Glutamatergic neuron (in vitro differentiated cells): Measurements from ENCODE around the gene CNTRL. TPM values are rescaled to one million over a fixed set of nuclear protein-coding genes. Genes with fewer than 3 reads are reported as not detected.
"Not testable (repeated sequence)": the region's sequence is repeated elsewhere in the genome, so short reads cannot be mapped to it uniquely, and the experiment has no call there.

Experiments
- DNase-seq: peaks from one replicate; pipeline ENCODE4 v3.0.0; 2022
- H3K27ac Mint-ChIP-seq: one replicate; pipeline ENCODE4 v1.8.0; 2020; ENCODE audit warnings: mild to moderate bottlenecking, mixed read lengths, inconsistent platforms; ENCODE audit not compliant: unreplicated experiment
- H3K27me3 Mint-ChIP-seq: one replicate; pipeline ENCODE4 v1.8.0; 2020; ENCODE audit warnings: mild to moderate bottlenecking, moderate library complexity, mixed read lengths, inconsistent platforms; ENCODE audit not compliant: unreplicated experiment
- H3K36me3 Mint-ChIP-seq: one replicate; pipeline ENCODE4 v1.8.0; 2020; ENCODE audit warnings: mild to moderate bottlenecking, mixed read lengths, inconsistent platforms; ENCODE audit not compliant: unreplicated experiment
- H3K4me1 Mint-ChIP-seq: one replicate; pipeline ENCODE4 v1.8.0; 2020; ENCODE audit warnings: mild to moderate bottlenecking, low read depth, mixed read lengths, inconsistent platforms; ENCODE audit not compliant: unreplicated experiment
- H3K4me3 Mint-ChIP-seq: one replicate; pipeline ENCODE4 v1.8.0; 2020; ENCODE audit warnings: mild to moderate bottlenecking, mixed read lengths, inconsistent platforms; ENCODE audit not compliant: unreplicated experiment
- H3K9me3 Mint-ChIP-seq: one replicate; pipeline ENCODE4 v1.8.0; 2020; ENCODE audit warnings: mild to moderate bottlenecking, moderate library complexity, mixed read lengths, inconsistent platforms; ENCODE audit not compliant: unreplicated experiment
- total RNA-seq: library from RNA; stranded (reverse); fragmentation: NEBNext Ultra II Directional; extraction: Animal tissue kit (Norgen Biotek cat#: 25700); gene quantifications from one replicate; pipeline ENCODE4 v1.2.1, GENCODE V29; 2021; ENCODE audit not compliant: unreplicated experiment
- TF ChIP-seq, protein P1 (sequence below): fragments of 200-600 bp; sonication (generic); IDR thresholded peaks from one replicate; pipeline ENCODE4 v1.5.0; 2021; ENCODE audit not compliant: partially characterized antibody, unreplicated experiment

CNTRL gene
- total RNA-seq, 1 donor from 2014 or later = 9.5 TPM

- H3K4me3 Mint-ChIP-seq = no peak overlapping the region
- no peak for DNase-seq
- H3K27ac Mint-ChIP-seq = no peak overlapping the region
- no peaks in the 10 kb centered on the region for H3K9me3 Mint-ChIP-seq
- no peaks in the 10 kb centered on the region for H3K4me1 Mint-ChIP-seq
- no peaks in the 10 kb centered on the region for H3K36me3 Mint-ChIP-seq
- H3K27me3 Mint-ChIP-seq = peaks cover 3% of the 10 kb centered on the region
- TF ChIP-seq, protein P1, sequence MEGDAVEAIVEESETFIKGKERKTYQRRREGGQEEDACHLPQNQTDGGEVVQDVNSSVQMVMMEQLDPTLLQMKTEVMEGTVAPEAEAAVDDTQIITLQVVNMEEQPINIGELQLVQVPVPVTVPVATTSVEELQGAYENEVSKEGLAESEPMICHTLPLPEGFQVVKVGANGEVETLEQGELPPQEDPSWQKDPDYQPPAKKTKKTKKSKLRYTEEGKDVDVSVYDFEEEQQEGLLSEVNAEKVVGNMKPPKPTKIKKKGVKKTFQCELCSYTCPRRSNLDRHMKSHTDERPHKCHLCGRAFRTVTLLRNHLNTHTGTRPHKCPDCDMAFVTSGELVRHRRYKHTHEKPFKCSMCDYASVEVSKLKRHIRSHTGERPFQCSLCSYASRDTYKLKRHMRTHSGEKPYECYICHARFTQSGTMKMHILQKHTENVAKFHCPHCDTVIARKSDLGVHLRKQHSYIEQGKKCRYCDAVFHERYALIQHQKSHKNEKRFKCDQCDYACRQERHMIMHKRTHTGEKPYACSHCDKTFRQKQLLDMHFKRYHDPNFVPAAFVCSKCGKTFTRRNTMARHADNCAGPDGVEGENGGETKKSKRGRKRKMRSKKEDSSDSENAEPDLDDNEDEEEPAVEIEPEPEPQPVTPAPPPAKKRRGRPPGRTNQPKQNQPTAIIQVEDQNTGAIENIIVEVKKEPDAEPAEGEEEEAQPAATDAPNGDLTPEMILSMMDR = no peak
These were observed 45.6 kb downstream of the CNTRL start for GRCh38 chr9:121120386-121120785.

GRCh38 chr9:121121582-121122087, 46.9 kb downstream of the CNTRL start:
- H3K9me3 Mint-ChIP-seq = no peaks in the 10 kb centered on the region
- peak; percentile 90 for DNase-seq
- peaks cover 3% of the 10 kb centered on the region for H3K27me3 Mint-ChIP-seq
- H3K4me3 Mint-ChIP-seq = peak overlapping the region; percentile 85
- TF ChIP-seq, protein P1 = no peak
- no peaks in the 10 kb centered on the region for H3K4me1 Mint-ChIP-seq
- H3K36me3 Mint-ChIP-seq = no peaks in the 10 kb centered on the region
- no peak overlapping the region for H3K27ac Mint-ChIP-seq

DNA sequence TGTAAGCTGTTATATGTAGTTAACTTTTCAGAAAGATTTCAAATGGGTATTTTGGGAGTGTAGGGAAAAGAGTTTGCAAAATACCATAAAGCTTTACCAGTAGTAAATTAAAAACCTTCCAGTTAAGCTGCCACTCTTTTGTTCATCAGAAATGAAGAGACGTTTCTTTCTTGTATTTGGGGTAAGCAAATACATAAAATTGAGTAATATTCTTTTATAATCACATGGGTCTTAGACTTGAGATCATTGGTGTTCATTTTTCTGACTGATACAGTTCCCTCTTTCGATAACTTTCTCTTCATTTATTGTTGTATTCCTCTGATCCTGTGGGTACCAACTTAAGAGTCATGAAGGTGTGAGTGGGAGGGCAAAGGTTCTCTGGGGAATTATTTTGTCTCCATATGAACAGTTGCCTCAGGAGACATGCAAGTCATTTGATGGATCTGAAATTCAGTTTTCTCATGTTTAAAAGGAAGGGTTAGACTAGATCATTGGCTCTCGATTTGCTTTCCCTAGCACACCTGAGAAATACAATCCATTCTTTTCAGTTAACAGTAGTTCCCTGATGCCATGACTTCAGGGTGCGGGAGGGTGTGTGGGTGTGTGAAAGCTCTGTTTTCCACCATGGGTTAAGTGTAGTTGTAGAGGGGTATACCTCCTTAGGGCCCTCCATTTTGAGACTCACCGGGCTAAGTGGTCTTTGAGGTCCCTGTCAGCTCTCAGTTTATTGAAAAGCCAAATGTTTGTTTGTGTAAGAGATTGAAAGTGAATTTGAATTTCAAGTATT, 47.7 kb downstream of the CNTRL start:
- Mint-ChIP-seq H3K36me3 (no peaks in the 10 kb centered on the region), H3K27ac (no peak overlapping the region), H3K27me3 (peaks cover 3% of the 10 kb centered on the region), H3K4me1 (no peaks in the 10 kb centered on the region), H3K4me3 (peak overlapping the region; percentile 85), H3K9me3 (no peaks in the 10 kb centered on the region)
- DNase-seq = no peak
- TF ChIP-seq, protein P1 = no peak

DNA sequence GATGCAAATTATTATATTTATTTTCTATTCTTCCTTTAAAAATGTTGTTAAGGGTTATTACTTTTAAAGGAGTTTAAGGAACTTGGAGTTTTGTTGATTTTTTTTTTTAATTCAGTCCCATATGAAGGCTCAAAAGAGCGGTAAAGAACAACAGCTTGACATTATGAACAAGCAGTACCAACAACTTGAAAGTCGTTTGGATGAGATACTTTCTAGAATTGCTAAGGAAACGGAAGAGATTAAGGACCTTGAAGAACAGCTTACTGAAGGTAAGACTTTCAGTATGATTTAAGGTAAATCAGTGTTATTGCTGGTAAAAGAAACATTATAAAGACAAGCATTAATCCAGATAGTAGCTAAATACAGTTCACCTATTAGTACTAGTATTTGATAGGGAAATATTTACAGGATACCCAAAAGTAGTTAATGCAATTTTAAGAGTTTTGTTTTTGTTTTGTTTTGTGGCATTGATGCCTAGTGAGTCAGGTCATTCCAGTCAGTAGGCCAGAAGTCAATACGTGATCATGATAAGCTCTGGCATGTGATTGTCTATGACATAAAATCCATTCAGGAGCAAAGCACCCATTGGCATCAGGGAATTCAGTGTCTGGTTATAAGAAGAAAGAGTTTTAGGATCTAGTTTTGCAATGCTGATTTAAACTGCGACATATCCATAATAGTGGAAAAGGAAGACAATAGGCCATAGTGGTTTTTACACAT, 49.2 kb downstream of the CNTRL start:
- no peak overlapping the region for H3K4me3 Mint-ChIP-seq
- no peak overlapping the region for H3K27ac Mint-ChIP-seq
- H3K36me3 Mint-ChIP-seq = no peaks in the 10 kb centered on the region
- H3K4me1 Mint-ChIP-seq = no peaks in the 10 kb centered on the region
- H3K9me3 Mint-ChIP-seq = no peaks in the 10 kb centered on the region
- TF ChIP-seq, protein P1 = no peak
- no peak for DNase-seq
- H3K27me3 Mint-ChIP-seq = peaks cover 3% of the 10 kb centered on the region

DNA sequence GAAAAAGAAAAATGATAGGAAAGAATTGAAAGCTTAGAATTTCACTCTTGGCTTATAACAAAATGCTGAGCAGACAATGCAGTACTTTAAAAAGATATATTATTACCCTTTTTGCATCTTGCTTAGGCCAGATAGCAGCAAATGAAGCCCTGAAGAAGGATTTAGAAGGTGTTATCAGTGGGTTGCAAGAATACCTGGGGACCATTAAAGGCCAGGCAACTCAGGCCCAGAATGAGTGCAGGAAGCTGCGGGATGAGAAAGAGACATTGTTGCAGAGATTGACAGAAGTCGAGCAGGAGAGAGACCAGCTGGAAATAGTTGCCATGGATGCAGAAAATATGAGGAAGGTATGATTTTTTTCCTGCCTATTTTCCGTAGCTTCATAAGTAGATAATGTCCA, 50.8 kb downstream of the CNTRL start:
- TF ChIP-seq, protein P1 = no peak
- H3K27ac Mint-ChIP-seq = no peak overlapping the region

DNA sequence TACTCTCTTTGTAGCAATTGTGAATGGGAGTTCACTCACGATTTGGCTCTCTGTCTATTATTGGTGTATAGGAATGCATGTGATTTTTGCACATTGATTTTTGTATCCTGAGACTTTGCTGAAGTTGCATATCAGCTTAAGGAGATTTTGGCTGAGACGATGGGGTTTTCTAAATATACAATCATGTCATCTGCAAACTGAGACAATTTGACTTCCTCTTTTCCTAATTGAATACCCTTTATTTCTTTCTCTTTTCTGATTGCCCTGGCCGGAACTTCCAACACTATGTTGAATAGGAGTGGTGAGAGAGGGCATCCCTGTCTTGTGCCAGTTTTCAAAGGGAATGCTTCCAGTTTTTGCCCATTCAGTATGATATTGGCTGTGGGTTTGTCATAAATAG, 54.6 kb downstream of the CNTRL start:
- not testable (repeated sequence) for DNase-seq, H3K27me3 Mint-ChIP-seq, H3K9me3 Mint-ChIP-seq, H3K4me3 Mint-ChIP-seq, H3K27ac Mint-ChIP-seq, H3K36me3 Mint-ChIP-seq, H3K4me1 Mint-ChIP-seq

More for the DNA sequence above, 50.8 kb downstream of the CNTRL start:
- peaks cover 3% of the 10 kb centered on the region for H3K27me3 Mint-ChIP-seq
- H3K9me3 Mint-ChIP-seq = no peaks in the 10 kb centered on the region
- peaks cover 6% of the 10 kb centered on the region for H3K36me3 Mint-ChIP-seq
- DNase-seq = no peak
- H3K4me1 Mint-ChIP-seq = no peaks in the 10 kb centered on the region
- no peak overlapping the region for H3K4me3 Mint-ChIP-seq
